ENCODE results near the gene SOX6.

DNA sequence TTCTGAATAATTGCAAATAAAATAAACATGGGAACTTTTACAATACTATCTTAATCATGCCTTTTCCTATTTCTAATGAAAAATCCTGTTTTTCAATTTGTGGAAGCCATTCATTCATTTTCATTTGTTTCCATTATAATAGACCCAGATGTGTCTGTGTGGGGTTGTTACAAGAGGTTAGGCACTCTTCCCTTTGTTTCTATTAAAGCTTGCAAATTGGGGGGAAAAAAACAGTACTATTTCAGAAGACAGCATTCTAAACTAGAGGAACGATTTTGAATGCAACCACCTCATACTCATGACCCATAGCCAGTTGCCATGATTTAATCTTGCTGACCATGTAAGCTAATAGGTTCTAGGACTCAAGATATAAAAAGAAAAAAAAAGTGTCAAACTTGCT is 175.5 kb downstream of the SOX6 start:
- TF ChIP-seq, protein P1, sequence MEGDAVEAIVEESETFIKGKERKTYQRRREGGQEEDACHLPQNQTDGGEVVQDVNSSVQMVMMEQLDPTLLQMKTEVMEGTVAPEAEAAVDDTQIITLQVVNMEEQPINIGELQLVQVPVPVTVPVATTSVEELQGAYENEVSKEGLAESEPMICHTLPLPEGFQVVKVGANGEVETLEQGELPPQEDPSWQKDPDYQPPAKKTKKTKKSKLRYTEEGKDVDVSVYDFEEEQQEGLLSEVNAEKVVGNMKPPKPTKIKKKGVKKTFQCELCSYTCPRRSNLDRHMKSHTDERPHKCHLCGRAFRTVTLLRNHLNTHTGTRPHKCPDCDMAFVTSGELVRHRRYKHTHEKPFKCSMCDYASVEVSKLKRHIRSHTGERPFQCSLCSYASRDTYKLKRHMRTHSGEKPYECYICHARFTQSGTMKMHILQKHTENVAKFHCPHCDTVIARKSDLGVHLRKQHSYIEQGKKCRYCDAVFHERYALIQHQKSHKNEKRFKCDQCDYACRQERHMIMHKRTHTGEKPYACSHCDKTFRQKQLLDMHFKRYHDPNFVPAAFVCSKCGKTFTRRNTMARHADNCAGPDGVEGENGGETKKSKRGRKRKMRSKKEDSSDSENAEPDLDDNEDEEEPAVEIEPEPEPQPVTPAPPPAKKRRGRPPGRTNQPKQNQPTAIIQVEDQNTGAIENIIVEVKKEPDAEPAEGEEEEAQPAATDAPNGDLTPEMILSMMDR (IDR thresholded peaks at IDR 0.05), result no peak
- no peak for TF ChIP-seq POLR2A (IDR thresholded peaks at IDR 0.05)
